ENCODE results near the gene GALNT10.

GALNT10 gene

GRCh38 chr5:154165886-154166285, 24.6 kb upstream of the GALNT10 start:
- Mint-ChIP-seq H3K36me3 (ENCODE audit: low read depth) (no peaks in the 10 kb centered on the region), H3K27me3 (ENCODE audit: low read depth) (peaks cover 30% of the 10 kb centered on the region), H3K4me1 (ENCODE audit: low read depth) (no peaks in the 10 kb centered on the region), H3K9me3 (no peaks in the 10 kb centered on the region), H3K4me3 (no peak overlapping the region), H3K27ac (no peak overlapping the region)
- DNase-seq (ENCODE audit: low spot score) = no peak

GRCh38 chr5:154166901-154167791, 23.4 kb upstream of the GALNT10 start:
- Mint-ChIP-seq H3K27me3 (ENCODE audit: low read depth) (peaks cover 25% of the 10 kb centered on the region), H3K36me3 (ENCODE audit: low read depth) (no peaks in the 10 kb centered on the region), H3K4me1 (ENCODE audit: low read depth) (peaks cover 3% of the 10 kb centered on the region), H3K4me3 (no peak overlapping the region), H3K9me3 (no peaks in the 10 kb centered on the region), H3K27ac (no peak overlapping the region)
- no peak for DNase-seq (ENCODE audit: low spot score)

GRCh38 chr5:154168395-154168794, 22.1 kb upstream of the GALNT10 start:
- H3K27me3 Mint-ChIP-seq (ENCODE audit: low read depth) = peaks cover 15% of the 10 kb centered on the region
- peaks cover 6% of the 10 kb centered on the region for H3K4me1 Mint-ChIP-seq (ENCODE audit: low read depth)
- H3K27ac Mint-ChIP-seq = no peak overlapping the region
- no peaks in the 10 kb centered on the region for H3K36me3 Mint-ChIP-seq (ENCODE audit: low read depth)
- no peak for DNase-seq (ENCODE audit: low spot score)
- no peaks in the 10 kb centered on the region for H3K9me3 Mint-ChIP-seq
- no peak overlapping the region for H3K4me3 Mint-ChIP-seq

GRCh38 chr5:154172785-154173184, 17.7 kb upstream of the GALNT10 start:
- no peak overlapping the region for H3K4me3 Mint-ChIP-seq

GRCh38 chr5:154174091-154174490, 16.4 kb upstream of the GALNT10 start:
- no peak overlapping the region for H3K4me3 Mint-ChIP-seq

More at GRCh38 chr5:154172785-154173184, 17.7 kb upstream of the GALNT10 start:
- DNase-seq (ENCODE audit: low spot score) = no peak
- Mint-ChIP-seq H3K27me3 (ENCODE audit: low read depth) (peaks cover 7% of the 10 kb centered on the region), H3K4me1 (ENCODE audit: low read depth) (peaks cover 17% of the 10 kb centered on the region), H3K9me3 (no peaks in the 10 kb centered on the region), H3K36me3 (ENCODE audit: low read depth) (no peaks in the 10 kb centered on the region), H3K27ac (no peak overlapping the region)

GRCh38 chr5:154176181-154176580, 14.4 kb upstream of the GALNT10 start:
- Mint-ChIP-seq H3K4me3 (no peak overlapping the region), H3K27ac (no peak overlapping the region), H3K9me3 (no peaks in the 10 kb centered on the region), H3K27me3 (ENCODE audit: low read depth) (peaks cover 17% of the 10 kb centered on the region), H3K36me3 (ENCODE audit: low read depth) (no peaks in the 10 kb centered on the region), H3K4me1 (ENCODE audit: low read depth) (peaks cover 24% of the 10 kb centered on the region)
- no peak for DNase-seq (ENCODE audit: low spot score)

More at GRCh38 chr5:154174091-154174490, 16.4 kb upstream of the GALNT10 start:
- no peaks in the 10 kb centered on the region for H3K36me3 Mint-ChIP-seq (ENCODE audit: low read depth)
- no peak for DNase-seq (ENCODE audit: low spot score)
- H3K27ac Mint-ChIP-seq = no peak overlapping the region
- peaks cover 17% of the 10 kb centered on the region for H3K4me1 Mint-ChIP-seq (ENCODE audit: low read depth)
- H3K9me3 Mint-ChIP-seq = no peaks in the 10 kb centered on the region
- peaks cover 17% of the 10 kb centered on the region for H3K27me3 Mint-ChIP-seq (ENCODE audit: low read depth)

GRCh38 chr5:154178661-154179060, 11.9 kb upstream of the GALNT10 start:
- no peak for DNase-seq (ENCODE audit: low spot score)
- Mint-ChIP-seq H3K9me3 (no peaks in the 10 kb centered on the region), H3K4me3 (no peak overlapping the region), H3K4me1 (ENCODE audit: low read depth) (peaks cover 28% of the 10 kb centered on the region), H3K27ac (no peak overlapping the region), H3K27me3 (ENCODE audit: low read depth) (peaks cover 17% of the 10 kb centered on the region), H3K36me3 (ENCODE audit: low read depth) (no peaks in the 10 kb centered on the region)

- DNase-seq (ENCODE audit: low spot score) = no peak
- peaks cover 17% of the 10 kb centered on the region for H3K27me3 Mint-ChIP-seq (ENCODE audit: low read depth)
- peaks cover 24% of the 10 kb centered on the region for H3K4me1 Mint-ChIP-seq (ENCODE audit: low read depth)
- no peak overlapping the region for H3K4me3 Mint-ChIP-seq
- no peaks in the 10 kb centered on the region for H3K36me3 Mint-ChIP-seq (ENCODE audit: low read depth)
- H3K27ac Mint-ChIP-seq = no peak overlapping the region
- H3K9me3 Mint-ChIP-seq = no peaks in the 10 kb centered on the region
These were observed 10.5 kb upstream of the GALNT10 start for GRCh38 chr5:154179846-154180710.

- peaks cover 17% of the 10 kb centered on the region for H3K27me3 Mint-ChIP-seq (ENCODE audit: low read depth)
- H3K4me1 Mint-ChIP-seq (ENCODE audit: low read depth) = peaks cover 23% of the 10 kb centered on the region
These were observed 9.4 kb upstream of the GALNT10 start for GRCh38 chr5:154181161-154181560.

GRCh38 chr5:154189256-154189818, 1.2 kb upstream of the GALNT10 start:
- Mint-ChIP-seq H3K27me3 (ENCODE audit: low read depth) (peaks cover 18% of the 10 kb centered on the region), H3K4me1 (ENCODE audit: low read depth) (peaks cover 35% of the 10 kb centered on the region), H3K36me3 (ENCODE audit: low read depth) (peaks cover 15% of the 10 kb centered on the region), H3K27ac (peak overlapping the region; percentile 51), H3K9me3 (no peaks in the 10 kb centered on the region), H3K4me3 (peak overlapping the region; percentile 87)
- no peak for DNase-seq (ENCODE audit: low spot score)

More at GRCh38 chr5:154181161-154181560, 9.4 kb upstream of the GALNT10 start:
- Mint-ChIP-seq H3K4me3 (no peak overlapping the region), H3K27ac (peak overlapping the region; percentile 33), H3K9me3 (no peaks in the 10 kb centered on the region), H3K36me3 (ENCODE audit: low read depth) (no peaks in the 10 kb centered on the region)
- no peak for DNase-seq (ENCODE audit: low spot score)

GRCh38 chr5:154189819-154190594, 526 bp upstream of the GALNT10 start:
- Mint-ChIP-seq H3K4me3 (peak overlapping the region; percentile 87), H3K4me1 (ENCODE audit: low read depth) (peaks cover 38% of the 10 kb centered on the region), H3K36me3 (ENCODE audit: low read depth) (peaks cover 22% of the 10 kb centered on the region), H3K9me3 (no peaks in the 10 kb centered on the region), H3K27me3 (ENCODE audit: low read depth) (peaks cover 18% of the 10 kb centered on the region), H3K27ac (peak overlapping the region; percentile 51)
- DNase-seq (ENCODE audit: low spot score) = peak; percentile 75

GRCh38 chr5:154191467-154192261, 1.1 kb downstream of the GALNT10 start:
- no peaks in the 10 kb centered on the region for H3K9me3 Mint-ChIP-seq
- DNase-seq (ENCODE audit: low spot score) = no peak
- peak overlapping the region; percentile 84 for H3K27ac Mint-ChIP-seq
- peak overlapping the region; percentile 96 for H3K4me3 Mint-ChIP-seq
- H3K4me1 Mint-ChIP-seq (ENCODE audit: low read depth) = peaks cover 42% of the 10 kb centered on the region
- H3K27me3 Mint-ChIP-seq (ENCODE audit: low read depth) = peaks cover 16% of the 10 kb centered on the region
- peaks cover 33% of the 10 kb centered on the region for H3K36me3 Mint-ChIP-seq (ENCODE audit: low read depth)
